Measurements from ENCODE around the gene LCNL1.

GRCh38 chr9:136951541-136952320 lies 31.1 kb upstream of the LCNL1 start, which contains the start of gene LCN12:
- TF ChIP-seq CTCF (IDR thresholded peaks at IDR 0.05; ENCODE audit: low read depth, low read length, missing input control), result no peak
- no peak for TF ChIP-seq TAF1 (conservative IDR thresholded peaks at IDR 0.05)
- no peak for TF ChIP-seq SP1 (IDR thresholded peaks at IDR 0.05)
- no peak for TF ChIP-seq YY1 (IDR thresholded peaks at IDR 0.05)
- no peak for TF ChIP-seq RAD21 (IDR thresholded peaks at IDR 0.05)
